Stimulated activated CD4-positive, alpha-beta T cell treated with anti-CD3 and anti-CD28 coated beads, Interleukin-4, amount 100 ng/mL, for 24 hours (primary cell): ENCODE data around the gene PSMA3.

ENCODE experiments used
- DNase-seq: peaks from one replicate; pipeline ENCODE4 v3.0.0-alpha.2; 2020

Gene PSMA3

DNA sequence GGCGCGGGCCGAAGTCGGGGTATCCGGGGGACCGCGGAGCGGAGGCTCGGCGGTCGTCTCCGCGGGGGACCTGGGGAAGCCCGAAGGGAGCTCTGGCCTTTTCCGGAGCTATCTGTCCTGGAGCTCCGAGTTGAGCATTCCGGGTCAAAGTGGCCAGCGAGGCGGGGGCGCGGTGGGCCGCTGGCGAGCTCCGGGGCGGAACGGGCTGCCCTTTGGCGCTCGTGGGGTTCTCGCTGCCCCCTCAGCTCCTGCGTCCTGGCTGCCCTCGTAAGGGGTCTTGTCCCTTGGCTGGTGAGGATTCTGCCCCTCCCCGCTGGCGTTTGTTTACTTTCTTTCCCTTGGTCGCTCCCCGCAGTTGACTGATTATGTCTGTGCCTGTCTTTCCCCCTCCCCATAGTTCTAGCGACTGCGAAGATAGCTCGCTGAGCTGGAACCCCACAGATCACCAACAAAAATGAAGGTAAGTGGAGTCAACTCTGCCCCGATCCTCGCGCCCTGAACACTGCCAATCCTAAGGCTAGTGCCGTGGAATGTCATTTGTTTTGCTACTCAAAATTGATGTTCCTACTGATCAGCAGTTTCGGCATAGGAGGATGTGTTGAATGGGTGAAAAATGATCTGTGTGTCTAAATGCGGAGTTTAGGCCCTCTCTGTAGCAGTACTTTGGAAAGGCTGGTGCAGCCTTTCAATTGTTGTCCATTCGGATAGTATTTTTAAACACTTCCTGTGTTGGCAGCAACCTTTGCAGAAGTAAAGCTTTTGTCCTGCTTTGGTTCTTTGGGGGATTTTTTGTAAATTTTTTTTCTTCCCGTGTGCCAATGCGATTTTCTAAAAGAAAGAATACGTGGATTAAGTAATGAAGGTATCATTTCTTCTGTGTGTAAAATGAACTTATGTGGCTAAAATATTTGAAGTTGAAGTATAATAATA, 55.0 kb downstream of the PSMA3 start:
- peak; percentile 17 for DNase-seq

DNA sequence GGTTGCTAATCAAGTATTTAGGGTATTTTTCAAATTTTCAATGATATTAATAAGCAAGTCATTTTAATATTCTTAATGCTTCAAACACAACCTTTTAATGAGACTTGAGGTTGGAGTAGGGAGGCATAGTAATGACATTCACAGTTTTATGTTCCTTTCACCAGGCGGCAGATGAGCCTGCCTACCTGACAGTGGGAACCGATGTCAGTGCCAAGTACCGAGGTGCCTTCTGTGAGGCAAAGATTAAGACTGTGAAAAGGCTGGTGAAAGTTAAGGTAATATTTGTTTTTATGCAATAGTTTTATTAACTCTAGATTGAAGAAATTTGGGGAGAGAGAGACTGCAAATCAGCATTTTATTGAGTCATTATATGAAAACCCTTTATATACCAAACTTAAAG, 56.8 kb downstream of the PSMA3 start:
- no peak for DNase-seq

DNA sequence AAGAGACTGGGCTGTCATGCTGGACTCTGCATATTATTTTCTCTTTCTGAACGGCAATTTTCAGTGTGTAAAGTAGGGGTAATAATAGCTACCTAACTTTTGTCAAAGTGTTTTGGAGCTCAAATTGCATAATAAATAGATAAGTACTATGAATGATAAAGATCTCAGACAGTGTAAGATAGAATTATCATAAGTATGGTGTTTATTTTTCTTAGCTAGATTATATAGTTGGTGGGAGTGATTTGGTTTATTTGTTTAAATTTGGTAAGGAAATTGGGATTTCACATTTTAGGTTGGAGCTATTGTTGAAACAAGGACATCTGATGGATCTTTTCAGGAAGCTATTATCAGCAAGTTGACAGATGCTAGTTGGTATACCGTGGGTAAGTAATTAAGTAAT, 61.1 kb downstream of the PSMA3 start:
- no peak for DNase-seq

DNA sequence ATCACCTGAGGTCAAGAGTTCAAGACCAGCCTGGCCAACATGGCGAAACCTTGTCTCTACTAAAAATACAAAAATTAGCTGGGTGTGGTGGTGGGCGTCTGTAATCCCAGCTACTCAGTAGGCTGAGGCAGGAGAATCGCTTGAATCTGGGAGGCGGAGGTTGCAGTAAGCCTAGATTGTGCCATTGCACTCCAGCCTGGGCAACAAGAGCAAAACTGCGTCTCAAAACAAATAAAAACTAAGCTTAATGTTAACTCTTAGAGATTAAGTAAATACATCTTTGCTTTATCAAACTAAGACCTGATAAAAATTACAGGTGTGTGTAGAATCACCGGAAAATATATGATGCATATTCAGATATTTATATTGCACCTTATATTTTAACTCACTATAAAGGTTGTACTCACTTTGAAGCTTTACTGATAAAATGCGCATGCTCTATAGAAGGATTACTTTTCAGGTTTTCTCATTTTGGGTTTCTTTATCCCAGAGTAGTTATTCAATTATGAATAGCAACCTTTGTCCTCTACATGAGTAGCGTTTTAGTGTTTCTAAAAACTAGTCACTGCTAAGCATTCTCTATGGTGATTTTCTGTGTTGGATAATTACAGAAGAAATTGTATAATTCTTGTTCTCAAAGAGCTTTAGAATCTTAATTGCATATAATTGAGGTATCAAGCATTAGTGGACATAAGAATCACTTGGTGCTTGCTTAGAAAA, 63.1 kb downstream of the PSMA3 start:
- no peak for DNase-seq

DNA sequence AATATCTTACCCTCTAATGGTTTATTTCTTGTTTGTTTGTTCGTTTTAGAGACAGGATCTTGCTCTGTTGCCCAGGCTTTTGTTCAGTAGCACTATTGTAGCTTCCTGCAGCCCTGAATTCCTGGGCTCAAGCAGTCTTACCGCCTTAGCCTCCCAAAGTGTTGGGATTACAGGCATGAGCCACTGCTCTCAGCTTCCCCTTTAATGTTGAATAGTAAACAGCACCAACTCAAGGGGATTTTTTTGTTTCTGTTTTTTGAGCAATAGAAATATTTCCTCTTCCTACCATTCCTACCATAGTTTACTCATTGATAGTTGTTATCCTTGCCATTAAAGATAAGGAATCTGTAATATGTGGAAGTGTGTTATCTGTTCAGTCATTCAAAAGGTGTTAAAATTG, 64.4 kb downstream of the PSMA3 start:
- no peak for DNase-seq

DNA sequence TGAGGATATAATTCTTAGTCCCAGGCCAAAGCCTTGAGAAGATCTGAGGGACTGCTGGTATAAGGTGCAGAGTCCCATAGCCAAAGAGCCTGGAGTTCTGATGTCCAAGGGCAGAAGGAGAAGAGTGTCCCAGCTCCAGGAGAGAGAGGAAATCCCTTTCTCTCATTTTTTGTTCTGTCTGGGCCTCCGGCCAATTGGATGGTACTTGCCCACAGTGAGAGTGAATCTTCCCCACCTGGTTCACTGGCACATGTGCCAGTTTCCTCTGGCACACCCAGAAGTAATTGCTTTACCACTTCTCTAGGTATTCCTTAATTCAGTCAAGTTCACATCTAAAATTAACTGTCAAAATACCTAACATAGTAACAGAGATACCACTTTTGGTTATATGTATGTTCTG, 69.1 kb downstream of the PSMA3 start:
- DNase-seq: no peak

DNA sequence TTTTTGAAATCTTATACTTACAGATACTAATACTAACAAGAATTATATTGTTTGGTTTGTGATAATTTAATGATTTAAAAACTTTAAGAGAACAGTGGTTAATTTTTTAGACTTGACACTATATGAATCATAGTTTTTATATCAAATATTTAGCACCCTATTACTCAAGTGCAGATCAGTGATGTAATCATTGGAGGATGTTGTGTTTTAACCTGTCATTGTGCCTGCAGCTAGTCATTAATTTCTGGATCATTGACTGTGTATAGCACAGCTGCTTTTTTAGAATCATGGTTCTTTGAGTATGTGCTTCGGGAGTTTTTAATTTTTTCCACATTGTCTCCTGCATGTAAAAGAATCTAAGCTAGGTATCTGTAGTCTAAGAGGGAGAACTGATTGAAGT, 71.0 kb downstream of the PSMA3 start:
- DNase-seq: no peak
